HS-27A (cell line): ENCODE data around the gene TTC28.

Experiments used
- DNase-seq: peaks from one replicate; pipeline ENCODE4 v3.0.0-alpha.2; 2012; ENCODE audit warnings: low read depth, missing footprints

TTC28 gene

GRCh38 chr22:28441720-28442263 lies 237.8 kb downstream of the TTC28 start:
- DNase-seq = no peak

- no peak for DNase-seq
Observed at GRCh38 chr22:28440592-28441390, 238.8 kb downstream of the TTC28 start.

DNA sequence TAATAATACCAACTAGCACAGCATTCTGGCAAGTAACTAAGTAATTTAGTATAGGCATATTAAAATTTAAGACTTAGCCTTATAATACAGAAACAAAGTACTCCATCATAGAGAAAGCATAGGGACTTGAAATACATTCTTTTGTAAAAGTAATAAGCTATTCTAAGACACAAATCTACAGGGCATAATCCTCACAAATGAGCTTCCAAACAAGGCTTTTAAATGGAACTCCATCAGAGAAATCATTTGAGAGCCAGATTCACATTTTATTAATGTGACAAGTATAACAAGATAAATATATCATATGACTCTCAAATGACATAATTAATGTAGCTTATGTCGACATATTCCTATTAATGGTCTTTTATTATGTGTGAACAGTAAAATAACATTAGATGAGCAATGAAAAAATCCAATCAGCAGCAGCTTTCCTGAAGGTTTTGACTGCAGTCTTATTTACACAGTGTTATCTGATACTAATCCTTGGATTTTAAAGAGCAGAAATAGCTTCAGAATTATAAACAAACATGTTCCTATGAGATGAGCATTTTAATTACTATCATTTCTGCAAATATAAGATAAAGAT lies 241.4 kb downstream of the TTC28 start:
- no peak for DNase-seq

- DNase-seq = no peak
Observed at GRCh38 chr22:28435982-28436381, 243.7 kb downstream of the TTC28 start.

- DNase-seq = no peak
Observed at GRCh38 chr22:28435140-28435768, 244.4 kb downstream of the TTC28 start.

GRCh38 chr22:28430466-28431025 lies 249.1 kb downstream of the TTC28 start:
- DNase-seq = no peak

GRCh38 chr22:28429711-28430110 lies 249.9 kb downstream of the TTC28 start:
- DNase-seq = no peak

GRCh38 chr22:28428271-28428670 lies 251.4 kb downstream of the TTC28 start:
- DNase-seq = no peak

GRCh38 chr22:28426346-28427132 lies 253.1 kb downstream of the TTC28 start:
- no peak for DNase-seq

DNA sequence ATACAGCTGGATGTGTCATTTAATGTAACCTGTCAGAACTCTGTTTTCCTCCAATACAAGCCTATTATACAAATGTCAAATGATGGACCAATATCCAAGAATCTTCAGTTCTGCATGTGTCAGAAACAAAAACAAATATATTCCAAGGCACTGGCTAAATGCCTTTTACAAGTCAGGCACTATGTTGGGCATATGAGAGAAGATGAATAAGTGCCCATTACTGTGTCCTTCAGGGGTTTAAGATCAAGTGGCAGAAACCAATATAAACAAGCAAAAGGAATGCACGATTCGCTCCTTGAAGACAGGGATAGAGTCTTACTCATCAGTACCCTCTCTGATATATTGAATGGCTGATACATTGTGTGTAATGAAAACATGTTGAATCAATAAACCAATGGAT lies 254.4 kb downstream of the TTC28 start:
- no peak for DNase-seq

DNA sequence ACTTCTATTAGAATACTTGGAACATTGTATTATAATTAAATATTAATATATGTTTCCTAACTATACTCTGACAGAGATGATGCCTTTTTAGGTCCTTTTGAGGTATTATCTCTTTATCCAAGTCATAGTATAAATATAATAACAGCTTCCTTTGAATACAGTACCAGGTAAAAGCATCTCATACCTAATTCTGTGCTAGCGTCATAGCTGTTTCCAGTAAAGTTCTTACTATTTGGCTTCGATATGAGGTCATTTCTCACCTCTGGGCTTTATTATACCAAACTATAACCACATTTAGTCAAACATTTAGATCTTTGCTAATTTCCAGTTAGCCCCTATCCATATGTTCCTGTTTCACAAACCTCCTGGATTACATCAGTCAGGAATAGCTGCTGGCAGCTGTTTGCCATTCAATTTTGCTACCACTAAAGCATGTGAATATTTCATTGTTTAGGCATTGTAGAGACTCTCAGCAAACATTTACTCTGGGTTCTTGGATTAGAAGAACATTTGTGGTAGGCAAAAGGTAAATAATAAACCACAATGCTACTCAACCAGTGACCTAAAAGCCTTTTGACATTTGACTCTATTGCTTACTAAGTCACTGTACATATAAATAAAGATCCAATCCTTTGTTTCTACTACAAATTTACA lies 255.1 kb downstream of the TTC28 start:
- DNase-seq = no peak

DNA sequence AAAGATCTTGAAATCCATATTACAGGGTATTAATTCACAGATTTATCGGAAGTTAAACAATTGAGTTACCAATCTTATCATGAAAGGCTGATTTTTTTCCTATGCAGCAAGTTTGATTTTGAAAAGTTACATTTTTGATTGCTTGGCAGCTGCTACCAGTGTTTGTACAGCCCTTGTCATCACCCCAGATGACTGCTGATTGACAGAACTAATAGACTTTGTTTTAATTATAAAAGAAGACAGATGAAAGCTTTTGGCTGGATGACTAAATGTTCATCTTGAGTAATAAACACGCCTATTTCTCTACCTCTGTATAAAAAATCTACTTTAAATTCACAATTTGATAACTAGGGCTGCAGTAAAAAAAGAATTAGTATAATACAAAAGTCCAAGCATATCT lies 259.7 kb downstream of the TTC28 start:
- DNase-seq = no peak

DNA sequence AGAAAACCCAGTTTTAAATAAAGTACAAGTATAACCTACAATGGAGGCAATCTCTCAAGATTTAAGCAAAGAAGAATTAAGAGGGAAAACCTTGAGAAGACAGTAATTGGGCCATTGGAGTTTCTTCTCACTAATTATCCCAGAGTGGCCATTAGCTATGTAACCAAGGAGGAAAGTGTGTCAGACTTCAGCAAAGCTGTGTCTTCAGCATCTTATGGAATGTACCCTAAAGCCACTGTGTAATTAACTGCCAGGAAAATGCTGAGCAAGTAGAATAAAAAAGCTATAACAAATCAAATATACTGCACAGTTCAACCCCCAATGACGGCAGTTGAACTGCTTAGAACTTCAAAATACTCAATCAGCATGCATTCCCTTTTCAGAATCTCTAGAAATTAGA lies 261.6 kb downstream of the TTC28 start:
- DNase-seq = no peak

- DNase-seq = no peak
Observed at GRCh38 chr22:28417431-28417830, 262.2 kb downstream of the TTC28 start.

GRCh38 chr22:28414913-28415312 lies 264.7 kb downstream of the TTC28 start:
- DNase-seq = no peak

GRCh38 chr22:28413612-28414399 lies 265.8 kb downstream of the TTC28 start:
- no peak for DNase-seq

- no peak for DNase-seq
Observed at GRCh38 chr22:28412109-28412508, 267.5 kb downstream of the TTC28 start.

DNA sequence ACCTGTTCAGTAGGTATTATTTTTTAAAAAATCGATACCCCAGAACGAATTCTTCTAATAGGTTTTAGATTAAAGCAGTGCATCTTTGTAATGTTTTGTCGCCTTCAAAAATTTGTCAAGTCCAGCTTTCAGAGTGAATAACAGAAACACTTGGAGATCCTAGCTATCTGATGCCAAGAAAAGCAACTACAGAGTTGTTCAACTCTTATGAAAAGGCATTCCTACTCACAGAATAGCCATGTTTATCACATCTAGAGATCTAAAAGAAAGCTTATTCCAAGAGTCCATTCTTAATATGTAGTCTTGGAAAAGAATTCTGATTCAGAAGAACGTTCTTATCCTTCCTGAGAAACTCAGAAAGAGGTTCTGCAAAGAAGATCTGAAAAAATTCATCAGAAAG lies 268.5 kb downstream of the TTC28 start:
- no peak for DNase-seq

DNA sequence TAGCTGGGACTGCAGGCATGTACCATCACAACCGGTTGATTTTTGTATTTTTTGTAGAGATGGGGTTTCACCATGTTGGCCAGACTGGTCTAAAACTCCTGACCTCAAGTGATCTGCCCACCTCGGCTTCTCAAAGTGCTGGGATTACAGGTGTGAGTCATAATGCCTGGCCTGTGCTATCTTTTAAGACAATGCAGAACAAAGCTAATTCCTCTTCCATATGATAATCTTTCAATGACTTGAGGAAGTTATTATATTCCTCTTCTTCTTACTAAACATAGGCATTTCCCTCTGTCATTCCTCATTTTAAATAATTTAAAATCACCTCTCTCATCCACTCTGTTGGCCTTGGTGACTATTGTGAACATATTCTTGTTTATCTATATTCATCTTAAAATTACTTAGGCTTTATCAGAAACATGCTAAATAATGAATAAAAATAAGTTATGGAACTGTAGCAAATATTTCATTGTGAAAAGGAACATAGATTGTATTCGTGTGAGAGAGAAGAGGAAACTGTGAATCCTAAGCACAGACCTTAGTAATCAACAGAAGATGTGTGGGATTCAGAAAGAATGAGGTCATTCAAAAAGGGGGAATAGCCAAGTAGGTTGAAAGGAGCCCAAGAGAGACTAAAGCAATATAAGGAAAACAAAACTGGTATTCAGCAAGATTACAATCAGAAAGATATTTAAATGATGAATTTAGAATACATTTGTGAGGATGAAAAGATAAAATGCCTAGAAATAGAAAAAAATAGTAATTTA lies 269.4 kb downstream of the TTC28 start:
- DNase-seq = no peak

DNA sequence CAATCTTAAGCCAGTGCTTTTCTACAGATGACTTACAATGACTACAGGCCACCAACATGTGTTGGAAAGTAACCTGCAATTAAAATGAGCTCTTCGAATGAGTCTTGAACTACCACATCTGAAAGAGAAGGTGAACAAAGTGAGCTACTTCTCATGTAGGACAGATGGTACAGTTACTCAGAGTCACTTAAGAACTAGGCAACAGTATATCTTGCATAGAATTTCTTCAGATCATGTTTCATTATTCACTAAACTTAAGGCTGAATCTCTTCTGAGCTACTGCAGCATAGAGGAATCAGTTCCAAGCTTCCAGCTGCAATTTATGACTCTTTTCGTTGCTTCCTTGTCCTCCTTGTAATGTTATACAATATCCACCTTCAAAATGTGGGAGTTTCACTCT lies 270.9 kb downstream of the TTC28 start:
- no peak for DNase-seq
